ENCODE data around the gene TRIM49C.
"Not testable (repeated sequence)": the region's sequence is repeated elsewhere in the genome, so short reads cannot be mapped to it uniquely, and the experiment has no call there.

TRIM49C gene
- 0 reads per million in 3 experiments for total RNA-seq

DNA sequence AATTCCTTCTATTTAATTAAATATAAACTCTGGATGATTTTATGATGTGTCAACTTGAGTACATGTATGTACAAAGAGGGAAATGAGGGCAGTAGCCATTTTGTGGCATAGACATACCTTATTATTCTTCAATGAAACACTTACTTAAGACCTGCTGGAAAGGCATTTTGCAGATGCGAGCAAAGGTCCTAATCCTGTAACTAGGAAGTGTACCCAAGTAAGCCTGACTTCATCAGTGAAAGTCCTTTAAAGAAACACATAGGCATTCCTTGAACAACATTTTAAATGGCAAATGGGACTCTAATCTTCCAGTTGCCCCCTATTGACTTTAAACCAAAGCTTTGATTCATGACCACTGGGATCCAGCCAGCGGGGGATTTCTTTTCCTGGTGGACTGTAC, at the start of gene TRIM49C:
Gene TRIM49C, plus strand, starts transcription at position 301 of the 400 bp plus-strand sequence. CDS start 4,106 bp downstream, outside the sequence.
- not testable (repeated sequence) for DNase-seq

DNA sequence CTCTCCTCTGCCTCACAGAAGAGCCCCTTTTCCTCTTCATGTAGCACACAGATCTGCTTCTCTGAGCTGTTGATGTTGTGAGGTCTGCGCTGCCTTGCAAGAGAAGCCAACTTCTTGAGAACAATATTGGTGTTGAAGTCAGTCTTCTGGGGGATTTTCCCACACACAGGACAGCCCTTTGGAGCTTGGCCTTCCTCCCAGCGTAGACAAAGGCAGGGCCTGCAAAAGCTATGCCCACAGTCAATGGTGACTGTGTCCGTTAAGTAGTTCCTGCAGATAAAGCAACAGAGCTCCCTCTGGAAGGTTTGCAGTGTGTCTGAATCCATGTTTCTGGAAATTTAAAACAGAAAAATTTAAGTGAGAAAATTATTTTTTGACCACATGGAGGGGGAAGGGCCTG, 6.7 kb upstream of the TRIM49C start:
- not testable (repeated sequence) for DNase-seq

- DNase-seq = not testable (repeated sequence)
These were observed 20.8 kb downstream of the TRIM49C start for GRCh38 chr11:90051591-90052209.

GRCh38 chr11:90052311-90052710, 21.4 kb downstream of the TRIM49C start:
- not testable (repeated sequence) for DNase-seq

- DNase-seq = not testable (repeated sequence)
These were observed 22.6 kb downstream of the TRIM49C start for GRCh38 chr11:90053545-90053944.

DNA sequence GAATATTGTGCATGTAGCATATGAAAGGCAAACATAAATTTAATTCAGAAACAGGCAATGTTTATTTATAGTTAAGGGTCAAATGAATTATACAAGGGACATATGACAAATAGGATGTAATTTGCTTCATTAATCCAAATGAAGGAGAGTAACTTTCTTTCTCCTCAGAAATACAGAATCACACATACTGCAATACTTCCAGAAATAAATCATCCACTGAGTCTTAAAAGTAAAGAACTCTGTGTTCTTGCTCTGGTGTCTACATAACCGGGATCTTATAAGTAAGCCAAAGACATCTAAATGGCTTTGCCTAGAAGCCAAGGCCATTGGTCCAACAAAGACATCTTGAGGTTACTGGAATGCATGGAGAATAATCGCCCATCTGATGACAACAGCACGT, 54.7 kb downstream of the TRIM49C start, which contains the start of gene UBTFL1:
Gene UBTFL1, plus strand, starts transcription at position 301 of the 400 bp plus-strand sequence. Its CDS starts 0 bp downstream, at position 301.
- DNase-seq = not testable (repeated sequence)

GRCh38 chr11:90088731-90089130, 57.8 kb downstream of the TRIM49C start:
- not testable (repeated sequence) for DNase-seq
